Measurements from ENCODE around the gene LENEP.

GRCh38 chr1:154982897-154983648 is 10.3 kb upstream of the LENEP start, which contains the start of gene FLAD1:
- TF ChIP-seq CTCF (optimal IDR thresholded peaks at IDR 0.05 in 1 of 3, IDR thresholded peaks at IDR 0.05 in 1 of 3, conservative IDR thresholded peaks at IDR 0.05 in 1 of 3; ENCODE audit: extremely low read depth in 1 of 3, insufficient read depth in 2 of 3, low read length in 3 of 3) (no peak), EZH2 (IDR thresholded peaks at IDR 0.05; ENCODE audit: low read length) (no peak)

Measured in keratinocyte (primary cell).